HCT116 (cell line): ENCODE results near the gene KLHL18. TPM values are rescaled to one million over a fixed set of nuclear protein-coding genes. Genes with fewer than 3 reads are reported as not detected.
A peak's percentile ranks its signal among the peaks of the same experiment; 100 is the strongest.

ENCODE experiments used
- ATAC-seq: fragments of 200-7000 bp; cut with Tn5 transposase; 2 replicates; pipeline ENCODE4 v1.9.1; 2020; ENCODE audit warnings: mild to moderate bottlenecking, moderate library complexity
- BruUV-seq: library from RNA; stranded (reverse); fragments of 400-500 nt; replicated peaks from 2 replicates; lab custom pipeline; 2021; lab: Mats Ljungman, UMichigan
- CTCF ChIA-PET: fragments of 300-600 bp; sonication (Branson Sonifier 250); formaldehyde crosslinking; loops from one replicate; lab custom pipeline; 2021; ENCODE audit warnings: antibody characterized with exemption; lab: Charles Lee
- POLR2A ChIA-PET: fragments of 300-600, 350-600 bp; sonication (Branson Sonifier 250); formaldehyde crosslinking; loops from one replicate; lab custom pipeline; 2021; ENCODE audit warnings: antibody characterized with exemption; lab: Charles Lee
- RAD21 ChIA-PET, 2 experiments: fragments of 300-600 bp; sonication (Branson Sonifier 250); formaldehyde crosslinking; loops; one replicate each; lab custom pipeline; 2023; ENCODE audit warnings: low total read pairs in 2 of 2; ENCODE audit not compliant: uncharacterized antibody in 2 of 2, unreplicated experiment in 2 of 2, low non-redundant PET in 1 of 2; lab: Charles Lee
- DNase-seq: peaks from one replicate; pipeline ENCODE4 v3.0.0-alpha.2; 2010; ENCODE audit warnings: low read depth, low spot score
- H2AFZ ChIP-seq: fragments of 200-600 bp; shearing (Covaris generic), sonication (generic); 2 replicates; pipeline ENCODE4 v1.6.1; 2017; ENCODE audit warnings: low read depth, mixed run types, mixed read lengths, antibody characterized with exemption, low read length; ENCODE audit not compliant: poor library complexity, severe bottlenecking
- H3K27ac ChIP-seq: 2 replicates; pipeline ENCODE4 v1.5.1; 2012; ENCODE audit warnings: low read depth, low read length
- H3K27me3 ChIP-seq: fragments of 200-600 bp; sonication (generic); 2 replicates; pipeline ENCODE4 v1.6.1; 2016; ENCODE audit warnings: mixed run types, low read length, mixed read lengths; ENCODE audit not compliant: insufficient read depth
- H3K36me3 ChIP-seq, 2 experiments: fragments of 200-500 bp in 1 of 2; fragments of 200-600 bp in 1 of 2; sonication (Bioruptor generic) in 1 of 2; sonication (generic) in 1 of 2; 2 replicates each; pipeline versions ENCODE4 v1.5.1 to v1.6.1; 2014 to 2016; ENCODE audit warnings: low read length in 2 of 2, inconsistent platforms in 1 of 2, mixed read lengths in 1 of 2, mixed run types in 1 of 2; ENCODE audit not compliant: insufficient read depth in 2 of 2, control insufficient read depth in 1 of 2
- H3K4me1 ChIP-seq, 2 experiments: fragments of 200-600 bp in 1 of 2; sonication (generic) in 1 of 2; 2 replicates each; pipeline versions ENCODE4 v1.5.1 to v1.6.1; 2012 to 2017; ENCODE audit warnings: low read length in 2 of 2, inconsistent platforms in 1 of 2, mild to moderate bottlenecking in 1 of 2, mixed read lengths in 1 of 2, mixed run types in 1 of 2, moderate library complexity in 1 of 2; ENCODE audit not compliant: insufficient read depth in 2 of 2, control insufficient read depth in 1 of 2
- H3K4me2 ChIP-seq: fragments of 200-600 bp; sonication (generic); 2 replicates; pipeline ENCODE4 v1.6.1; 2017; ENCODE audit warnings: mixed run types, low read length, mixed read lengths
- H3K4me3 ChIP-seq, 2 experiments: fragments of 200-600 bp in 1 of 2; sonication (generic) in 1 of 2; replicated peaks in 1 of 2; 2 replicates each; pipeline ENCODE4 v1.5.1; 2011 to 2016; ENCODE audit warnings: low read length in 2 of 2, control low read depth in 1 of 2, low read depth in 1 of 2, mild to moderate bottlenecking in 1 of 2, mixed read lengths in 1 of 2, mixed run types in 1 of 2
- H3K79me2 ChIP-seq: fragments of 200-600 bp; sonication (generic); 2 replicates; pipeline ENCODE4 v1.6.1; 2017; ENCODE audit warnings: mild to moderate bottlenecking, mixed run types, low read length, moderate library complexity, mixed read lengths; ENCODE audit not compliant: insufficient read depth
- H3K9ac ChIP-seq: fragments of 200-600 bp; sonication (generic); 2 replicates; pipeline ENCODE4 v1.6.1; 2016; ENCODE audit warnings: low read length, mixed read lengths
- H3K9me2 ChIP-seq: fragments of 200-600 bp; sonication (generic), shearing (Covaris generic); 2 replicates; pipeline ENCODE4 v1.6.1; 2017; ENCODE audit warnings: mixed run types, mild to moderate bottlenecking, moderate library complexity; ENCODE audit not compliant: insufficient read depth
- H3K9me3 ChIP-seq, 2 experiments: fragments of 200-500 bp in 1 of 2; fragments of 200-600 bp in 1 of 2; sonication (Bioruptor generic) in 1 of 2; sonication (generic) in 1 of 2; 2 replicates each; pipeline ENCODE4 v1.6.1; 2014 to 2017; ENCODE audit warnings: low read length in 2 of 2, mixed read lengths in 2 of 2, inconsistent platforms in 1 of 2, low read depth in 1 of 2, mild to moderate bottlenecking in 1 of 2, mixed run types in 1 of 2, moderate library complexity in 1 of 2; ENCODE audit not compliant: control insufficient read depth in 1 of 2, insufficient read depth in 1 of 2
- H4K20me1 ChIP-seq: fragments of 200-600 bp; sonication (generic), shearing (Covaris generic); 2 replicates; pipeline ENCODE4 v1.6.1; 2017; ENCODE audit warnings: mixed run types, mild to moderate bottlenecking, moderate library complexity; ENCODE audit not compliant: insufficient read depth
- CBX3 ChIP-seq: IDR thresholded peaks from 2 replicates; pipeline ENCODE4 v1.6.1; 2012; ENCODE audit warnings: low read depth
- EGR1 ChIP-seq: IDR thresholded peaks from 2 replicates; pipeline ENCODE4 v1.6.1; 2012; ENCODE audit warnings: low read depth
- EZH2 ChIP-seq: fragments of 200-600 bp; sonication (generic); IDR thresholded peaks from 2 replicates; pipeline ENCODE4 v1.6.1; 2017; ENCODE audit warnings: antibody characterized with exemption, mixed run types
- EZH2phosphoT487 ChIP-seq: fragments of 200-600 bp; IDR thresholded peaks from 2 replicates; pipeline ENCODE4 v1.6.1; 2018; ENCODE audit warnings: antibody characterized with exemption, borderline replicate concordance
- FOSL1 ChIP-seq: IDR thresholded peaks from 2 replicates; pipeline ENCODE4 v1.6.1; 2012; ENCODE audit warnings: low read depth
- POLR2AphosphoS5 ChIP-seq: IDR thresholded peaks from 2 replicates; pipeline ENCODE4 v1.6.1; 2011; ENCODE audit warnings: mild to moderate bottlenecking, low read depth, low read length, moderate library complexity
- RAD21 ChIP-seq: IDR thresholded peaks from 2 replicates; pipeline ENCODE4 v1.6.1; 2012; ENCODE audit warnings: low read depth, mild to moderate bottlenecking
- TCF7L2 ChIP-seq: IDR thresholded peaks from 2 replicates; pipeline ENCODE4 v1.7.0; 2011; ENCODE audit warnings: borderline replicate concordance, inconsistent platforms; ENCODE audit not compliant: insufficient read depth, insufficient read length; ENCODE audit errors: extremely low read depth
- intact Hi-C: fragments of 100-400 bp; cut with micrococcal nuclease; formaldehyde crosslinking; loops from 2 replicates; pipeline ENCODE4 v1.10.0; 2022
- total RNA-seq: library from RNA; stranded (reverse); gene quantifications from one replicate; pipeline ENCODE4 v1.2.1, GENCODE V29; 2021; ENCODE audit not compliant: unreplicated experiment
- TF ChIP-seq, protein P1 (sequence below), 3 experiments: fragments of 200-600 bp in 1 of 3; sonication (generic) in 1 of 3; IDR thresholded peaks in 2 of 3; conservative IDR thresholded peaks in 1 of 3; 2 replicates each; pipeline ENCODE4 v1.5.1; 2012 to 2017; ENCODE audit warnings: low read depth in 2 of 3, low read length in 2 of 3, antibody characterized with exemption in 1 of 3, borderline replicate concordance in 1 of 3, control low read depth in 1 of 3, mild to moderate bottlenecking in 1 of 3, mixed read lengths in 1 of 3, mixed run types in 1 of 3, moderate library complexity in 1 of 3; ENCODE audit not compliant: insufficient read depth in 1 of 3
- TF ChIP-seq, protein P2 (sequence below): IDR thresholded peaks from 2 replicates; pipeline ENCODE4 v1.6.1; 2012
- TF ChIP-seq, protein P3 (sequence below): IDR thresholded peaks from 2 replicates; pipeline ENCODE4 v1.6.1; 2012

The KLHL18 gene
- total RNA-seq, 1 experiment from 2014 or later = 32.3 TPM

DNA sequence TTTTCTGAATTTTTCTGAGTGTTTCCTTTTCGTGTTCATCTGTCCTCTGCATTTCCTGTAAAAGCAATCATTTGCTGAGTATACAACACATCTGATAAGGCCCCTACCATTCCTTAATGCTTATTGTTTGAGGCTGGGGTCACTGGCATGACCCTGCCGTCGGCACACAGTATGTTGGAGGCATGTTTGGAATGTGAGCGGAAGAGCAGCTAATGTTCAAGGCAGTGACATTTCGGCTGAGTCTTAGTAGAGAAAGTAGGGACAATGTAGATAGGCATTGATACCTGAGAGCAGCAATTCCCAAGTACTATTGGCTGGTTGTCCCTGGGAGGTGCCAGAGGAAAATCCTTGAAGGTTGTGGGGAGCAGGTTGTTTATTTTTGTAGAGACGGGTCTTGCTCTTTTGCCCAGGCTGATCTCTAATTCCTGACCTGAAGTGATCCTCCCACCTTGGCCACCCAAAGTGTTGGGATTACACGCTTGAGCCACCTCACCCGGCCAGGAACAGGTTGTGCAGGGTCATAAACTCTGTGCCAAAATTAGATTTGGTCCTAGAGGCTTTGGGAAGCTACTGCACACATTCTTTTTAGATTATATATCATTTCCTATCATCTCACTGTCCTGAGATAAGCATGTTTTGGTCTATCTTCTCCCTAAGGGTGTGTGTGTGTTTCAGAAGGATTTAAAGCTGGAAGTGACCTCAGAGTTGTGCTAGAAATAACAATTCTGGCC, 111.6 kb downstream of the KLHL18 start:
- H4K20me1 ChIP-seq = peaks cover 11% of the 10 kb centered on the region; the same call in 1 of the 2 replicates
- peaks cover 10 to 26% of the 10 kb centered on the region in 2 experiments for H3K4me1 ChIP-seq
- no peak overlapping the region for H3K4me3 ChIP-seq
- no peak overlapping the region for H3K27ac ChIP-seq
- peak overlapping the region; percentile 14; the same call in 1 of the 2 replicates for H3K9ac ChIP-seq
- H3K79me2 ChIP-seq = peaks cover 77% of the 10 kb centered on the region
- H3K4me2 ChIP-seq = peak overlapping the region; percentile 61
- ChIA-PET CTCF (no interaction called here), RAD21 (no interaction called here), POLR2A (interaction anchor here (0.9 kb wide), 1 partner anchor 14 kb away, joined by 3 read pairs; the partner anchor contains the start of gene PTPN23)
- H3K36me3 ChIP-seq = peaks cover 0 to 3% of the 10 kb centered on the region in 2 experiments; a peak in 2 of 4 replicates
- ATAC-seq (peak; percentile 67), DNase-seq (no peak)
- TF ChIP-seq, protein P1, sequence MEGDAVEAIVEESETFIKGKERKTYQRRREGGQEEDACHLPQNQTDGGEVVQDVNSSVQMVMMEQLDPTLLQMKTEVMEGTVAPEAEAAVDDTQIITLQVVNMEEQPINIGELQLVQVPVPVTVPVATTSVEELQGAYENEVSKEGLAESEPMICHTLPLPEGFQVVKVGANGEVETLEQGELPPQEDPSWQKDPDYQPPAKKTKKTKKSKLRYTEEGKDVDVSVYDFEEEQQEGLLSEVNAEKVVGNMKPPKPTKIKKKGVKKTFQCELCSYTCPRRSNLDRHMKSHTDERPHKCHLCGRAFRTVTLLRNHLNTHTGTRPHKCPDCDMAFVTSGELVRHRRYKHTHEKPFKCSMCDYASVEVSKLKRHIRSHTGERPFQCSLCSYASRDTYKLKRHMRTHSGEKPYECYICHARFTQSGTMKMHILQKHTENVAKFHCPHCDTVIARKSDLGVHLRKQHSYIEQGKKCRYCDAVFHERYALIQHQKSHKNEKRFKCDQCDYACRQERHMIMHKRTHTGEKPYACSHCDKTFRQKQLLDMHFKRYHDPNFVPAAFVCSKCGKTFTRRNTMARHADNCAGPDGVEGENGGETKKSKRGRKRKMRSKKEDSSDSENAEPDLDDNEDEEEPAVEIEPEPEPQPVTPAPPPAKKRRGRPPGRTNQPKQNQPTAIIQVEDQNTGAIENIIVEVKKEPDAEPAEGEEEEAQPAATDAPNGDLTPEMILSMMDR (IDR thresholded peaks at IDR 0.05 in 2 of 3, conservative IDR thresholded peaks at IDR 0.05 in 1 of 3; ENCODE audit: borderline replicate concordance in 1 of 3, insufficient read depth in 1 of 3, low read depth in 2 of 3, low read length in 2 of 3) = peak in 1 of 3 experiments; percentile 16; a peak in 1 of 6 replicates
- no peak for TF ChIP-seq CBX3
- no TSS peak for BruUV-seq
- no peaks in the 10 kb centered on the region for H3K27me3 ChIP-seq
- H3K9me3 ChIP-seq = no peaks in the 10 kb centered on the region
- no peak overlapping the region for H2AFZ ChIP-seq
- intact Hi-C loops = no loop called here
- H3K9me2 ChIP-seq = no peaks in the 10 kb centered on the region

DNA sequence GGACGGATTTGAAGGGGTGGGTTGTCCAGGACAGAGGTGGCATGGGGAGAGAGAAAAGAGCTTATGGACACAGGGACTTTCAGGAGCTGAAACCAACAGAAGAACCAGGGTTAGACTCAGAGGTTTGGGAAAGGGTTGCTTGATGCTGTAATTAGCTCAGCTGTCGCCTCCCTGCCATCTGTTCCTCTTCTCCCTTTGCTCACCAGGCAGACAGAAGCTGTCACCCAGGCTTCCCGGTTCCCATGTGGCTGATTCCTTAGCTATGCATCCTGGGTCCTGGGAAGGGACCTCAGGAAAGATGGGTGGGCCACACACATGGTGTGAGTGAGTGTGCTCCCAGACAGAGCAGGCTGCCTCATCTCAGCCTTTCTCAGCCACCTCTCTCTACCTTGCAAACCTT, 112.1 kb downstream of the KLHL18 start:
- peaks cover 11% of the 10 kb centered on the region; the same call in 1 of the 2 replicates for H4K20me1 ChIP-seq
- no peak overlapping the region for H3K9ac ChIP-seq
- H3K4me2 ChIP-seq = peak overlapping the region; percentile 61
- peaks cover 10 to 26% of the 10 kb centered on the region in 2 experiments for H3K4me1 ChIP-seq
- peaks cover 81% of the 10 kb centered on the region for H3K79me2 ChIP-seq
- no peak overlapping the region for H2AFZ ChIP-seq
- peak overlapping the region; percentile 24; the same call in 1 of the 2 replicates for H3K27ac ChIP-seq
- peaks cover 0 to 3% of the 10 kb centered on the region in 2 experiments; a peak in 2 of 4 replicates for H3K36me3 ChIP-seq
- H3K9me2 ChIP-seq = no peaks in the 10 kb centered on the region
- no TSS peak for BruUV-seq
- H3K27me3 ChIP-seq = no peaks in the 10 kb centered on the region
- CTCF ChIA-PET = no interaction called here
- intact Hi-C loops = no loop called here
- POLR2A ChIA-PET = interaction anchor here (0.9 kb wide), 1 partner anchor 14 kb away, joined by 3 read pairs; the partner anchor contains the start of gene PTPN23
- DNase-seq (no peak), ATAC-seq (0 out of 2 replicates have a peak, but pooled peaks have one; percentile 15)
- H3K9me3 ChIP-seq = no peaks in the 10 kb centered on the region
- no peak overlapping the region for H3K4me3 ChIP-seq
- RAD21 ChIA-PET = no interaction called here
- TF ChIP-seq, protein P2, sequence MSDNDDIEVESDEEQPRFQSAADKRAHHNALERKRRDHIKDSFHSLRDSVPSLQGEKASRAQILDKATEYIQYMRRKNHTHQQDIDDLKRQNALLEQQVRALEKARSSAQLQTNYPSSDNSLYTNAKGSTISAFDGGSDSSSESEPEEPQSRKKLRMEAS = no peak
- TF ChIP-seq EZH2 = no peak
- no peak for TF ChIP-seq EGR1
- no peak for TF ChIP-seq RAD21
- TF ChIP-seq EZH2phosphoT487 = no peak
- TF ChIP-seq, protein P1 (IDR thresholded peaks at IDR 0.05 in 2 of 3, conservative IDR thresholded peaks at IDR 0.05 in 1 of 3; ENCODE audit: borderline replicate concordance in 1 of 3, insufficient read depth in 1 of 3, low read depth in 2 of 3, low read length in 2 of 3) = no peak
- no peak for TF ChIP-seq POLR2AphosphoS5
- TF ChIP-seq, protein P3, sequence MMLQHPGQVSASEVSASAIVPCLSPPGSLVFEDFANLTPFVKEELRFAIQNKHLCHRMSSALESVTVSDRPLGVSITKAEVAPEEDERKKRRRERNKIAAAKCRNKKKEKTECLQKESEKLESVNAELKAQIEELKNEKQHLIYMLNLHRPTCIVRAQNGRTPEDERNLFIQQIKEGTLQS = no peak
- TF ChIP-seq FOSL1 = no peak
- no peak for TF ChIP-seq TCF7L2
